ENCODE results near the gene NRROS.

Gene NRROS

DNA sequence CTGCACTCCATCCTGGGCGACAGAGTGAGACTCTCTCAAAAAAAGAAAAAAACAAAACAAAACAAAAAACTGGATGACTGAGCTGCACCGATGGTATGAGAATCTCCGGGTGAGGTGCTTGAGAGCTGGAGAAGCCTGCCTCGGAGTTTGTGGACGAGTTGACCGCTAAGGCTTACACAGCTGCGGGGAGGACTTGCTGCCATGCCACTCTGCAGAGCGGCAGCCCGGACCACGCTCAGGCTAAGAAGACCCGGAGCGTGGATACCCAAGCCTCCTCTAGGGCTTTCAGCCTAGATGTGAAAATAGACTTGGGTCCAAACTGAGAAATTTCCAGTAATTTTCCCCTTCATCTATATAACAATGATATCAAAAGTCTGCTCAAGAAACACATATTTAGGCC, 16.0 kb downstream of the NRROS start:
- no peak overlapping the region for H3K4me3 ChIP-seq (ENCODE audit: low read depth, low read length)
- TF ChIP-seq, protein P1, sequence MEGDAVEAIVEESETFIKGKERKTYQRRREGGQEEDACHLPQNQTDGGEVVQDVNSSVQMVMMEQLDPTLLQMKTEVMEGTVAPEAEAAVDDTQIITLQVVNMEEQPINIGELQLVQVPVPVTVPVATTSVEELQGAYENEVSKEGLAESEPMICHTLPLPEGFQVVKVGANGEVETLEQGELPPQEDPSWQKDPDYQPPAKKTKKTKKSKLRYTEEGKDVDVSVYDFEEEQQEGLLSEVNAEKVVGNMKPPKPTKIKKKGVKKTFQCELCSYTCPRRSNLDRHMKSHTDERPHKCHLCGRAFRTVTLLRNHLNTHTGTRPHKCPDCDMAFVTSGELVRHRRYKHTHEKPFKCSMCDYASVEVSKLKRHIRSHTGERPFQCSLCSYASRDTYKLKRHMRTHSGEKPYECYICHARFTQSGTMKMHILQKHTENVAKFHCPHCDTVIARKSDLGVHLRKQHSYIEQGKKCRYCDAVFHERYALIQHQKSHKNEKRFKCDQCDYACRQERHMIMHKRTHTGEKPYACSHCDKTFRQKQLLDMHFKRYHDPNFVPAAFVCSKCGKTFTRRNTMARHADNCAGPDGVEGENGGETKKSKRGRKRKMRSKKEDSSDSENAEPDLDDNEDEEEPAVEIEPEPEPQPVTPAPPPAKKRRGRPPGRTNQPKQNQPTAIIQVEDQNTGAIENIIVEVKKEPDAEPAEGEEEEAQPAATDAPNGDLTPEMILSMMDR (IDR thresholded peaks at IDR 0.05; ENCODE audit: borderline replicate concordance, insufficient read depth, low read depth, low read length): no peak

DNA sequence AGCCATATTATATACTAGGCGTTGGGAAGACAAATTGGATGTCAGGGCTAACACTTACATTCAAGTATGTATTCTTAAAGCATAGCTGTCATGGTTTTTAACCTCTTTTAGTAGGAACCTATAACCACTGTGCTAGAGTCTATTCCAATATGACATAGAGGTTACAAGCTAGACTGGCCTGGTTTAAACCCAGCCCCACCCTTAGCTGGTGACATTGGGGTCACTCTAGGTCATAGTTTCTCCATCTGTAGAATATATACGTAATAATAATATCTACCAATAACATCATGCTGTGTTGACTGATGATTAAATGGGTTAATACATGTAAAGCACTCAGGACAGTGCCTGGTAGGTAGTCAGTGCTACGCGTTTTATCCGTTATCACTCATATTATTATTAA, 16.7 kb downstream of the NRROS start:
- TF ChIP-seq, protein P1 (IDR thresholded peaks at IDR 0.05; ENCODE audit: borderline replicate concordance, insufficient read depth, low read depth, low read length): no peak
- no peak overlapping the region for H3K4me3 ChIP-seq (ENCODE audit: low read depth, low read length)

DNA sequence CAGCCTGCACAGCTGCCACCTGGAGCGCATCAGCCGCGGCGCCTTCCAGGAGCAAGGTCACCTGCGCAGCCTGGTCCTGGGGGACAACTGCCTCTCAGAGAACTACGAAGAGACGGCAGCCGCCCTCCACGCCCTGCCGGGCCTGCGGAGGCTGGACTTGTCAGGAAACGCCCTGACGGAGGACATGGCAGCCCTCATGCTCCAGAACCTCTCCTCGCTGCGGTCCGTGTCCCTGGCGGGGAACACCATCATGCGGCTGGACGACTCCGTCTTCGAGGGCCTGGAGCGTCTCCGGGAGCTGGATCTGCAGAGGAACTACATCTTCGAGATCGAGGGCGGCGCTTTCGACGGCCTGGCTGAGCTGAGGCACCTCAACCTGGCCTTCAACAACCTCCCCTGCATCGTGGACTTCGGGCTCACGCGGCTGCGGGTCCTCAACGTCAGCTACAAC, 20.4 kb downstream of the NRROS start:
- TF ChIP-seq, protein P1 (IDR thresholded peaks at IDR 0.05; ENCODE audit: borderline replicate concordance, insufficient read depth, low read depth, low read length): no peak
- no peak overlapping the region for H3K4me3 ChIP-seq (ENCODE audit: low read depth, low read length)

DNA sequence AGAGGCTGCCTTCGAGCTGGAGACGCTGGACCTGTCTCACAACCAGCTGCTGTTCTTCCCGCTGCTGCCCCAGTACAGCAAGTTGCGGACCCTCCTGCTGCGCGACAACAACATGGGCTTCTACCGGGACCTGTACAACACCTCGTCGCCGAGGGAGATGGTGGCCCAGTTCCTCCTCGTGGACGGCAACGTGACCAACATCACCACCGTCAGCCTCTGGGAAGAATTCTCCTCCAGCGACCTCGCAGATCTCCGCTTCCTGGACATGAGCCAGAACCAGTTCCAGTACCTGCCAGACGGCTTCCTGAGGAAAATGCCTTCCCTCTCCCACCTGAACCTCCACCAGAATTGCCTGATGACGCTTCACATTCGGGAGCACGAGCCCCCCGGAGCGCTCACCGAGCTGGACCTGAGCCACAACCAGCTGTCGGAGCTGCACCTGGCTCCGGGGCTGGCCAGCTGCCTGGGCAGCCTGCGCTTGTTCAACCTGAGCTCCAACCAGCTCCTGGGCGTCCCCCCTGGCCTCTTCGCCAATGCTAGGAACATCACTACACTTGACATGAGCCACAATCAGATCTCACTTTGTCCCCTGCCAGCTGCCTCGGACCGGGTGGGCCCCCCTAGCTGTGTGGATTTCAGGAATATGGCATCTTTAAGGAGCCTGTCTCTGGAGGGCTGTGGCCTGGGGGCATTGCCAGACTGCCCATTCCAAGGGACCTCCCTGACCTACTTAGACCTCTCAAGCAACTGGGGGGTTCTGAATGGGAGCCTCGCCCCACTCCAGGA, 21.1 kb downstream of the NRROS start:
- no peak overlapping the region for H3K4me3 ChIP-seq (ENCODE audit: low read depth, low read length)
- TF ChIP-seq, protein P1 (IDR thresholded peaks at IDR 0.05; ENCODE audit: borderline replicate concordance, insufficient read depth, low read depth, low read length): no peak

DNA sequence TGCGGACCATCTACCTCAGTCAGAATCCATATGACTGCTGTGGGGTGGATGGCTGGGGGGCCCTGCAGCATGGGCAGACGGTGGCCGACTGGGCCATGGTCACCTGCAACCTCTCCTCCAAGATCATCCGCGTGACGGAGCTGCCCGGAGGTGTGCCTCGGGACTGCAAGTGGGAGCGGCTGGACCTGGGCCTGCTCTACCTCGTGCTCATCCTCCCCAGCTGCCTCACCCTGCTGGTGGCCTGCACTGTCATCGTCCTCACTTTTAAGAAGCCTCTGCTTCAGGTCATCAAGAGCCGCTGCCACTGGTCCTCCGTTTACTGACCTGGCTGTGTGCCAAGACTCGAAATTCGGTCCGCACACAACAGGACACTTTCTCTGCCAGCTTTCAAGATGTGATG, 21.9 kb downstream of the NRROS start:
- TF ChIP-seq, protein P1 (IDR thresholded peaks at IDR 0.05; ENCODE audit: borderline replicate concordance, insufficient read depth, low read depth, low read length): no peak

DNA sequence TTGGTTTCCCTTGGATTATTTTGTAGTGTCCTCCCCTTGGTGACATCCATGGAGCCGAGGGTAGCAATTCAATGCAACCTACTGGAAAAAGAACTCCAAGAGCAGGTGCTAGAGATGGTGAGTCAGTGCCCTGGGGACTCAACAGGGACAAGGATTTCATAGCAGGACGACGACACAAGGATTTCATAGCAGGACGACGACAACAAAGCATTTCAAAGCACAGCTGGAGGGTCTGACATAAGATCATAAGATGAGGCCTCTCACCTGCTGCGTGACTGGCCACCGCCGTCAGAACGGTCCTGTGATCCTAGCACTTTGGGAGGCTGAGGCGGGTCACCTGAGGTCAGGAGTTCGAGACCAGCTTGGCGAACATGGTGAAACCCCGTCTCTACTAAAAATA, 22.5 kb downstream of the NRROS start:
- no peak overlapping the region for H3K4me3 ChIP-seq (ENCODE audit: low read depth, low read length)
- TF ChIP-seq, protein P1 (IDR thresholded peaks at IDR 0.05; ENCODE audit: borderline replicate concordance, insufficient read depth, low read depth, low read length): no peak

More for the DNA sequence above, 21.9 kb downstream of the NRROS start:
- H3K4me3 ChIP-seq (ENCODE audit: low read depth, low read length): no peak overlapping the region

Measured in GM12875 (cell line).